Adipocyte (in vitro differentiated cells): ENCODE measurements around the gene LRSAM1.

Experiments used
- DNase-seq: peaks from one replicate; pipeline ENCODE4 v3.0.0-alpha.2; 2015; ENCODE audit warnings: low read depth
- H3K27me3 ChIP-seq: replicated peaks from 2 replicates; pipeline ENCODE4 v1.7.0; 2013; ENCODE audit warnings: mild to moderate bottlenecking, low read length, moderate library complexity; ENCODE audit not compliant: control insufficient read depth, insufficient read depth
- H3K36me3 ChIP-seq: 2 replicates; pipeline ENCODE4 v1.7.0; 2013; ENCODE audit warnings: low read length, mild to moderate bottlenecking, moderate library complexity; ENCODE audit not compliant: control insufficient read depth, insufficient read depth, severe bottlenecking
- H3K4me1 ChIP-seq: 2 replicates; pipeline ENCODE4 v1.7.0; 2013; ENCODE audit warnings: mild to moderate bottlenecking, low read length, moderate library complexity; ENCODE audit not compliant: control insufficient read depth, insufficient read depth
- H3K4me3 ChIP-seq: 2 replicates; pipeline ENCODE4 v1.7.0; 2013; ENCODE audit warnings: mild to moderate bottlenecking, low read length, moderate library complexity
- H3K9ac ChIP-seq: 2 replicates; pipeline ENCODE4 v1.7.0; 2013; ENCODE audit warnings: mild to moderate bottlenecking, low read length, moderate library complexity
- H3K9me3 ChIP-seq: 2 replicates; pipeline ENCODE4 v1.7.0; 2013; ENCODE audit warnings: mild to moderate bottlenecking, low read length, moderate library complexity; ENCODE audit not compliant: control insufficient read depth

The LRSAM1 gene

DNA sequence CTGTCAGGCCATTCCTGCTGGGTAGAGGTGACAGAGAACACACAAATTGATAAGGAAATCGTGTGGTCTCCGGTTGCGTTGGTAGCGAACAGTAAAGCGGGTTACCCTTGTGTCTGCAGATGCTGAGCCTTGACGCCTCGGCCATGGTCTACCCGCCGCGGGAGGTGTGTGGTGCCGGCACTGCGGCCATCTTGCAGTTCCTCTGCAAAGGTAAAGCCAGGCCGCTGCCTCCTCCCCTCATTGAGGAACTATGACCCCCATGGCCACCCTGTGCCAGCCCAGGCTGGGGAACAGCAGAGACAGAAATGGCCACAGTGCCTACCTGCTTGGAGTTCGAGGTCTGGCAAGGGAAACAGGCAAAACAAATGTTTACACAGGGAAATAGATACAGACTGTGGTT is 16.3 kb downstream of the LRSAM1 start:
- no peak for DNase-seq
- Histone ChIP-seq H3K9ac (no peak overlapping the region), H3K9me3 (no peaks in the 10 kb centered on the region), H3K4me1 (no peaks in the 10 kb centered on the region), H3K36me3 (peaks cover 26% of the 10 kb centered on the region), H3K4me3 (no peak overlapping the region), H3K27me3 (no peaks in the 10 kb centered on the region)

DNA sequence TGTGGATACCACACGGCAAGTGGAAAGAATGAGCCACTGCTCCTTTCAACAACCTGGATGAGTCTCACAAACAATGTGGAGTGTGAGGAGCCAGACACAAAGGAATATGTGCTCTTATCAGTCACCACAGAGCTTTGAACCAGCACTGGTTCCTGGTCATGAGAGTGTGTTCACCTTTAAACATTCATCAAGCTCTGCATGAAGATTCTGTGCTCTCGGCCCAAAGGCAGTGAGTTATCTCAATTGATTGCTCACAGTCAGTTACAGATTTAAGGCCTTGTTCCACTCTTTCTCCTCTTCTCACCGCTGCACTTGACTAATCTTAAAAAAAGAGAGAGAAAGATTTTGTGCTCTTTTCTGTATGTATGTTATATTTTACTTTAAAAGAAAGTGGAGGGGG is 19.4 kb downstream of the LRSAM1 start:
- peaks cover 11% of the 10 kb centered on the region for H3K36me3 ChIP-seq
- H3K4me1 ChIP-seq, result no peaks in the 10 kb centered on the region
- no peaks in the 10 kb centered on the region for H3K9me3 ChIP-seq
- H3K4me3 ChIP-seq, result no peak overlapping the region
- H3K9ac ChIP-seq, result no peak overlapping the region
- DNase-seq, result no peak
- no peaks in the 10 kb centered on the region for H3K27me3 ChIP-seq

DNA sequence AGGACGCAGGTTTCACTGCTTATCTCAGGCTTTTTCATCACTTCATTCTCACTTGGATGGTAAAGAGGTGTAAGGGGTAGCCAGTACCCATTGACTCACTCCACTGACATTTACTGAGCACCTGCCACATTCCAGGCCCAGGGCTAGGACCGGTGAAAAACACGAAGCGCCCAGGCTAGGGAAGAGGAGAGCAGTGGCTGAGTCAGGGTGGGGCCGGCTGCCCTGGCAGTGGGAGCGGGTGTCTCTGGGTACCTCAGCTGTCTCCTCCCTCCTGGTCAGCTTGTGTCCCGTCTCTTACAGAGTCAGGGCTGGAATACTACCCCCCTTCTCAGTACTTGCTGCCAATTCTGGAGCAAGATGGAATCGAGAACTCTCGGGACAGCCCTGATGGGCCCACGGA is 22.2 kb downstream of the LRSAM1 start:
- Histone ChIP-seq H3K27me3 (no peaks in the 10 kb centered on the region), H3K9me3 (no peaks in the 10 kb centered on the region), H3K4me3 (no peak overlapping the region), H3K9ac (no peak overlapping the region), H3K4me1 (no peaks in the 10 kb centered on the region), H3K36me3 (peaks cover 13% of the 10 kb centered on the region)
- no peak for DNase-seq

DNA sequence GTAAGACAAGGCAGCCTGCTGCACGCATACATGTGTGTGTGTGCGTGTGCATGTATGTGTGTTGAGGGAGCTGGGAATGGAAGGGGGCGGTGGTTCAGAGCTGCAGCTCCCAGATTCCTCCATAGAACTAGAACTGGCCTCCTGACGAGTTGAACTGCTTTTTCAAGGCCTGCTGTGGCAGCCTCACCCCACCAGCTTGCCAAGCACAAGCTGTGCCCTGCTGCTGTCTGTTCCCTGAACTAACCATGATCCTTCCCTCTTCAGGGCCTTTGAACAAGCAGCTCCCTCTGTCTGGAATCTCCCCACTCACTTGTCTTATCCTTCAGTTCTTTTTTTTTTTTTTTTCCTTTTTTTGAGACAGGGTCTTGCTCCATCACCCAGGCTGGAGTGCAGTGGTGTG is 22.6 kb downstream of the LRSAM1 start:
- no peak for DNase-seq
- no peak overlapping the region for H3K9ac ChIP-seq
- H3K4me1 ChIP-seq, result no peaks in the 10 kb centered on the region
- H3K9me3 ChIP-seq, result no peaks in the 10 kb centered on the region
- no peak overlapping the region for H3K4me3 ChIP-seq
- H3K27me3 ChIP-seq, result no peaks in the 10 kb centered on the region
- H3K36me3 ChIP-seq, result peaks cover 17% of the 10 kb centered on the region

DNA sequence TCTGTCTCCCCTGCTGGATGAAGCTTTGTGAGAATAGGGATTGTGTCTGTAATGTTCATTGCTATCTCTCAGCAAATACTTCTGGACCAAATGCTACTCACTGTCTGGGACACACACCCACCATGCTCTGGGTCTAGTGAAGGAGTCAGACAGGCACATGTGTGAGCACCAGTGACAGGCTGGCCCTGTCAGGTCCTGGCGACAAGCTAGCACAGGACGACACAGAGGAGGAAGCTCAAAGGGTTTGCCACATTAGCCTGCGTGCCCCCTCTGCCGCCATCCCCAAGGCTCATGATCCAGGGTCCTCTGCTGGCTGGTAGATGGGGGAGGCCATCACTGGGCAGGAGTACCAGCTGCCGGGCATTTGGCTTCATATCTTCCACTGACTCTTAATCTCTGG is 23.3 kb downstream of the LRSAM1 start:
- Histone ChIP-seq H3K4me3 (no peak overlapping the region), H3K9ac (no peak overlapping the region), H3K9me3 (no peaks in the 10 kb centered on the region), H3K4me1 (no peaks in the 10 kb centered on the region), H3K27me3 (no peaks in the 10 kb centered on the region), H3K36me3 (peaks cover 24% of the 10 kb centered on the region)
- DNase-seq, result no peak

DNA sequence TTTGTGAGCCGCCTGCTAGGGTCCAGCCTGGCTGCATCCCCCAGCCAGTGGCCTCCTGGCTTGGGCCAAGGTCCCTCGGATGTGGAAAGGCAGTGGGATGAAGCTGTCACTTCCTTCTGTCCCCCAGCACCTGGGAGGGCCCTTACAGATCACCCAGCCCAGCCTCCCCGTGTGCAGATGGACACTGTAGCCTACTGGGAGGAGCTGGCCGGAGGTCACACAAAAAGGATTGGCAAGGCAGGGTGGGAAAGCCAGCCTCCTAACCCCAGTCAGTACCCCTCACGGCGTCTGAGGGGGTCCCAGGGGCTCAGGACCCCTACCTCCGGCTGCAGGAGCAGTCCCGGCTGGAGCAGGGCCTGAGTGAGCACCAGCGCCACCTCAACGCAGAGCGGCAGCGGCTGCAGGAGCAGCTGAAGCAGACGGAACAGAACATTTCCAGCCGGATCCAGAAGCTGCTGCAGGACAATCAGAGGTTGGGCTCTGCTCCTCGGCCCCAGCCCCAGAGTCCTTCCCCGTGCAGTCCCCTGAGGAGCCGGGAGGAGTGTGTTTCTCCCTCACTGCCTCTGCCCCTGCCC is 28.3 kb downstream of the LRSAM1 start:
- H3K9me3 ChIP-seq, result no peaks in the 10 kb centered on the region
- DNase-seq, result no peak
- H3K36me3 ChIP-seq, result peaks cover 40% of the 10 kb centered on the region
- H3K4me3 ChIP-seq, result no peak overlapping the region
- no peaks in the 10 kb centered on the region for H3K4me1 ChIP-seq
- H3K9ac ChIP-seq, result no peak overlapping the region
- no peaks in the 10 kb centered on the region for H3K27me3 ChIP-seq

DNA sequence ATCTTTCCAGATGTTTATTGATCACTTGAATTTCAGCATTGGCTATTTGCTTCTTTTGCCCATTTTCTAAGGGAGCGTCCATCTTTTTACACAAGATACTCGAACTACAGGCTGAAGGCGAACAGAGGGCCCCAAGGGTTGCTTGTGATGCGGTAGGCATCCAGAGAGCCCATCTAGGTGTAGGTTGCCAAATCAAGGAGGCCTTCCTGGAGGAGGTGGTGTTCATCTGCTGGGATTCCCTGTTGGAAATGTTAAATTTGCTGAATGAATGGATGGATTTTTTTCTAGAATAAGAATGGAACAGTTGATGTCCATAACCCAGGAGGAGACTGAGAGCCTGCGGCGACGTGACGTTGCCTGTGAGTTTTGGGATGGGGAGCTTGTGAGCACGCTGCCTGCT is 31.4 kb downstream of the LRSAM1 start:
- Histone ChIP-seq H3K9ac (no peak overlapping the region), H3K36me3 (peaks cover 43% of the 10 kb centered on the region), H3K9me3 (no peaks in the 10 kb centered on the region), H3K27me3 (no peaks in the 10 kb centered on the region), H3K4me3 (no peak overlapping the region), H3K4me1 (no peaks in the 10 kb centered on the region)
- DNase-seq, result no peak

DNA sequence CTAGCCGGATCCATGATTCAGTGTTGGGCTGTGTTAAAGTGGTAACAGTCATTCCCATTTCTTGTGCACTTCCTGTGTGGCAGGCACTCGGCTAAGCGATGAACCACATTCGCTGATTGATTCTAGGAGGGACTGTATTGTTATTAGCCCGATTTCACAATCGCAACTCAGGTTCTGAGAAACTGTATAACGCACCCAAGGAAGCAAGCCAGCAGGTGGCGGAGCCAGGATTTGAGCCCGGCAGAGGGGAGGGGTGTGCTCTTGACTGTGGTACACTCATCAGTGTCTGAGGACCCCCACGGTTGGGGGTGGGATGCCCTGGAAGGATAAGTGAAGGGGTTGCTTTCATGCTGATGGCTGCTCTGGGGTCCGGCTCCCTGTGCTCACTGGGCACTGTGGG is 34.7 kb downstream of the LRSAM1 start:
- no peak overlapping the region for H3K9ac ChIP-seq
- H3K36me3 ChIP-seq, result peaks cover 13% of the 10 kb centered on the region
- no peaks in the 10 kb centered on the region for H3K9me3 ChIP-seq
- no peaks in the 10 kb centered on the region for H3K4me1 ChIP-seq
- DNase-seq, result no peak
- no peaks in the 10 kb centered on the region for H3K27me3 ChIP-seq
- H3K4me3 ChIP-seq, result no peak overlapping the region

DNA sequence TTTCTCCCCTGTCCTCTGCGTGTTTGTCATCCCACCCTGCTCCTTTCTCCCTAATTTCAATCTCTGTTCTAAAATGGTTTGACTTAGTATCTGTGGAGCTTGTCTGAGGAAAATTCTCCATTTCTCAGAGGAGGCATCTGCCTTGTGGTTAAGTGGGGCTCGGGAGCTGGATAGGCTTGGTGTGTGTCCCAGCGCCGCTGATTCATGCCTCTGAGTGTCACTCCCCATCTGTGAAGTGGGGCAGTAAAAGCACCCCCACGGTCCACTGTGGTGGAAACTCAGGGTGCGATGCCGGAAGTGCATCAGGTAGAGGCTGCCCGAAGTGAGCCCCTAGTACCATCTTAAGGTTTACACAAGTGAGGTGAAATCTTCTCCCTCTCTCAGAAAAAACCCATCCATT is 37.6 kb downstream of the LRSAM1 start:
- Histone ChIP-seq H3K9me3 (no peaks in the 10 kb centered on the region), H3K27me3 (no peaks in the 10 kb centered on the region), H3K4me1 (no peaks in the 10 kb centered on the region), H3K36me3 (peaks cover 4% of the 10 kb centered on the region), H3K4me3 (no peak overlapping the region), H3K9ac (no peak overlapping the region)
- DNase-seq, result no peak

DNA sequence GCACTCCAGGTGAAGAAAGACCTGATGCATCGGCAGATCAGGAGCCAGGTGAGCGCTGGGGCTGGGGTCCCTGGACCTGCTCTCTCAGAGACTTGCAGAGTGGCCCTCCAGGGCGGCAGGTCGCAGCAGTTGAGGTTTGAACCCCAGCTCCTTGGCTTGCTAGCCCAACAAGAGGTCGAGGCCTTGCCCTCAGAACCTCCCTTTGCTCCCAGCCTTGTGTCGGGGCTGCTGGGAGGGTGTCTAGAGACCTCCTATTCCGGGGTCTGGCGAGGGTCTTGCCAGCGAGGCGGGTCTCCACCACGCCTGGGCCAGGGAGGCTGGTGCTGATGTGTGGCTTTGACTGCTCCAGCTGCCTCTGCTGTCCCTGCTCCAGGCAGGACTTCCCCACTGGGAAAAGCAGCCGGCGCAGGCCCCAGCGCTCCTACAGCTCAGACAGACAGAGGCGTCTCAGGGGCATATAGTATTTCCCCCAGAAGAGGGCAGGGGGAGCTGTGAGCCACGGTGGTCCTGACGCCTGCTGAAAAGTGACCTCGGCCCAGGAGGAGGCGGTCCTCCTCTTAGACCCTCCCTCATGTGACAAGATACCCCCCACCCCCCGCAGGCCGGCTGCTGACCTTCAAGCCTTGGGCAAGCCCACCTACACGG is 38.3 kb downstream of the LRSAM1 start:
- Histone ChIP-seq H3K4me1 (no peaks in the 10 kb centered on the region), H3K9ac (no peak overlapping the region), H3K4me3 (no peak overlapping the region), H3K36me3 (peaks cover 4% of the 10 kb centered on the region), H3K9me3 (no peaks in the 10 kb centered on the region), H3K27me3 (no peaks in the 10 kb centered on the region)
- no peak for DNase-seq

DNA sequence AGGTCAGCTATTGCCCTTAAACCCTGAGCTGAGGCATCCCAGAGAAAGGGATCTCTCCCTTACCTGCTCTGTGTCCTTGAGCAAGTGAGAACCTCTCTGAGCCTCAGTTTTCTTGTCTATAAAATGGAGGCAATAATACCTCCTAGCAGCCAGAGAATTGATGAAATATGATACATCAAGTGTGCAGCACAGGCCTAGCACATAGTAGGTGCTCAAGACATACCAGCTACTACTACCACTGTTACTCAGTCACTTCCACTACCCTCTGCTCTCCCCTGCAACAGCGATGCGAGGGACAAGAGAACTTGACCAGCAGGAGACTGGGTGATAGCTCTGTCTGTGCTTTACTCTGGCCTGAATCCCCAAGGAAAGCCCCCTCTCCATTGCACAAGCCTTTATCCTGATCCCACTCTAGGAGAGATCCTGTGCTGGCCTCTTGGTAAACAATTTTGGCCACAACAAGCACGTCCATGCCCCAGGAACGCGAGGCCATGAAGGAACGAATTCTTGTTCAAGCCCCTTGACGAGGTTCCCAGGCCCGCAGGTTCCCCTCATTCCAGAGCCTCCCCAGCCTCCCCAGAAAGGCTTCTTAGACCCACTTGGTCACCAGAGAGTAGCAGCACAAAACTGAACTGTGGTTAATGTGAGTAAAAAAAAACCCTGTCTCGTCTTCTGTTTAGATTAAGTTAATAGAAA is 39.4 kb downstream of the LRSAM1 start:
- no peaks in the 10 kb centered on the region for H3K27me3 ChIP-seq
- DNase-seq, result no peak
- H3K9ac ChIP-seq, result no peak overlapping the region
- peaks cover 8% of the 10 kb centered on the region for H3K4me1 ChIP-seq
- H3K36me3 ChIP-seq, result peaks cover under 1% of the 10 kb centered on the region
- no peak overlapping the region for H3K4me3 ChIP-seq
- no peaks in the 10 kb centered on the region for H3K9me3 ChIP-seq
